ENCODE measurements around the gene PTCSC3.

The PTCSC3 gene

GRCh38 chr14:36214476-36215216 is 38.1 kb upstream of the PTCSC3 start:
- Histone ChIP-seq H3K36me3 (ENCODE audit: control insufficient read depth, insufficient read depth, low read length) (no peaks in the 10 kb centered on the region), H3K27me3 (replicated peaks; ENCODE audit: control insufficient read depth, insufficient read depth, low read length, poor library complexity, severe bottlenecking) (no peaks in the 10 kb centered on the region), H3K27ac (ENCODE audit: insufficient read depth, low read length, poor library complexity, severe bottlenecking) (no peak overlapping the region), H3K4me1 (ENCODE audit: control insufficient read depth, insufficient read depth, low read length, poor library complexity, severe bottlenecking) (no peaks in the 10 kb centered on the region), H3K9me3 (ENCODE audit: control insufficient read depth, low read length) (no peaks in the 10 kb centered on the region), H3K4me3 (ENCODE audit: insufficient read depth, low read depth, low read length, poor library complexity, severe bottlenecking) (no peak overlapping the region)
- DNase-seq, result no peak

- H3K27ac ChIP-seq (ENCODE audit: insufficient read depth, low read length, poor library complexity, severe bottlenecking), result no peak overlapping the region
- H3K9me3 ChIP-seq (ENCODE audit: control insufficient read depth, low read length), result no peaks in the 10 kb centered on the region
- no peak overlapping the region for H3K4me3 ChIP-seq (ENCODE audit: insufficient read depth, low read depth, low read length, poor library complexity, severe bottlenecking)
- H3K27me3 ChIP-seq (replicated peaks; ENCODE audit: control insufficient read depth, insufficient read depth, low read length, poor library complexity, severe bottlenecking), result no peaks in the 10 kb centered on the region
- DNase-seq, result no peak
- H3K36me3 ChIP-seq (ENCODE audit: control insufficient read depth, insufficient read depth, low read length), result no peaks in the 10 kb centered on the region
- no peaks in the 10 kb centered on the region for H3K4me1 ChIP-seq (ENCODE audit: control insufficient read depth, insufficient read depth, low read length, poor library complexity, severe bottlenecking)
Observed at GRCh38 chr14:36212987-36213386, 36.5 kb upstream of the PTCSC3 start.

- H3K4me3 ChIP-seq (ENCODE audit: insufficient read depth, low read depth, low read length, poor library complexity, severe bottlenecking), result no peak overlapping the region
- no peaks in the 10 kb centered on the region for H3K4me1 ChIP-seq (ENCODE audit: control insufficient read depth, insufficient read depth, low read length, poor library complexity, severe bottlenecking)
- H3K9me3 ChIP-seq (ENCODE audit: control insufficient read depth, low read length), result no peaks in the 10 kb centered on the region
- H3K36me3 ChIP-seq (ENCODE audit: control insufficient read depth, insufficient read depth, low read length), result no peaks in the 10 kb centered on the region
- no peak for DNase-seq
- H3K27ac ChIP-seq (ENCODE audit: insufficient read depth, low read length, poor library complexity, severe bottlenecking), result no peak overlapping the region
- no peaks in the 10 kb centered on the region for H3K27me3 ChIP-seq (replicated peaks; ENCODE audit: control insufficient read depth, insufficient read depth, low read length, poor library complexity, severe bottlenecking)
Observed at GRCh38 chr14:36212577-36212976, 36.1 kb upstream of the PTCSC3 start.

- Histone ChIP-seq H3K4me1 (ENCODE audit: control insufficient read depth, insufficient read depth, low read length, poor library complexity, severe bottlenecking) (no peaks in the 10 kb centered on the region), H3K27me3 (replicated peaks; ENCODE audit: control insufficient read depth, insufficient read depth, low read length, poor library complexity, severe bottlenecking) (no peaks in the 10 kb centered on the region), H3K4me3 (ENCODE audit: insufficient read depth, low read depth, low read length, poor library complexity, severe bottlenecking) (no peak overlapping the region), H3K9me3 (ENCODE audit: control insufficient read depth, low read length) (no peaks in the 10 kb centered on the region), H3K36me3 (ENCODE audit: control insufficient read depth, insufficient read depth, low read length) (no peaks in the 10 kb centered on the region), H3K27ac (ENCODE audit: insufficient read depth, low read length, poor library complexity, severe bottlenecking) (no peak overlapping the region)
- DNase-seq, result no peak
Observed at GRCh38 chr14:36208690-36209278, 32.3 kb upstream of the PTCSC3 start.

GRCh38 chr14:36207500-36207899 is 31.0 kb upstream of the PTCSC3 start:
- Histone ChIP-seq H3K27me3 (replicated peaks; ENCODE audit: control insufficient read depth, insufficient read depth, low read length, poor library complexity, severe bottlenecking) (no peaks in the 10 kb centered on the region), H3K4me3 (ENCODE audit: insufficient read depth, low read depth, low read length, poor library complexity, severe bottlenecking) (no peak overlapping the region), H3K4me1 (ENCODE audit: control insufficient read depth, insufficient read depth, low read length, poor library complexity, severe bottlenecking) (no peaks in the 10 kb centered on the region), H3K36me3 (ENCODE audit: control insufficient read depth, insufficient read depth, low read length) (no peaks in the 10 kb centered on the region), H3K9me3 (ENCODE audit: control insufficient read depth, low read length) (no peaks in the 10 kb centered on the region), H3K27ac (ENCODE audit: insufficient read depth, low read length, poor library complexity, severe bottlenecking) (no peak overlapping the region)
- DNase-seq, result no peak

- Histone ChIP-seq H3K27me3 (replicated peaks; ENCODE audit: control insufficient read depth, insufficient read depth, low read length, poor library complexity, severe bottlenecking) (no peaks in the 10 kb centered on the region), H3K4me1 (ENCODE audit: control insufficient read depth, insufficient read depth, low read length, poor library complexity, severe bottlenecking) (no peaks in the 10 kb centered on the region), H3K36me3 (ENCODE audit: control insufficient read depth, insufficient read depth, low read length) (no peaks in the 10 kb centered on the region), H3K27ac (ENCODE audit: insufficient read depth, low read length, poor library complexity, severe bottlenecking) (no peak overlapping the region), H3K4me3 (ENCODE audit: insufficient read depth, low read depth, low read length, poor library complexity, severe bottlenecking) (no peak overlapping the region), H3K9me3 (ENCODE audit: control insufficient read depth, low read length) (no peaks in the 10 kb centered on the region)
- no peak for DNase-seq
Observed at GRCh38 chr14:36204461-36205073, 28.0 kb upstream of the PTCSC3 start.

- no peak overlapping the region for H3K27ac ChIP-seq (ENCODE audit: insufficient read depth, low read length, poor library complexity, severe bottlenecking)
- H3K4me3 ChIP-seq (ENCODE audit: insufficient read depth, low read depth, low read length, poor library complexity, severe bottlenecking), result no peak overlapping the region
- H3K27me3 ChIP-seq (replicated peaks; ENCODE audit: control insufficient read depth, insufficient read depth, low read length, poor library complexity, severe bottlenecking), result no peaks in the 10 kb centered on the region
- no peaks in the 10 kb centered on the region for H3K4me1 ChIP-seq (ENCODE audit: control insufficient read depth, insufficient read depth, low read length, poor library complexity, severe bottlenecking)
- H3K9me3 ChIP-seq (ENCODE audit: control insufficient read depth, low read length), result no peaks in the 10 kb centered on the region
- no peak for DNase-seq
- no peaks in the 10 kb centered on the region for H3K36me3 ChIP-seq (ENCODE audit: control insufficient read depth, insufficient read depth, low read length)
Observed at GRCh38 chr14:36198378-36198777, 21.9 kb upstream of the PTCSC3 start.

GRCh38 chr14:36194663-36195062 is 18.1 kb upstream of the PTCSC3 start:
- no peak overlapping the region for H3K27ac ChIP-seq (ENCODE audit: insufficient read depth, low read length, poor library complexity, severe bottlenecking)
- DNase-seq, result no peak
- H3K4me1 ChIP-seq (ENCODE audit: control insufficient read depth, insufficient read depth, low read length, poor library complexity, severe bottlenecking), result no peaks in the 10 kb centered on the region
- H3K9me3 ChIP-seq (ENCODE audit: control insufficient read depth, low read length), result no peaks in the 10 kb centered on the region
- no peaks in the 10 kb centered on the region for H3K27me3 ChIP-seq (replicated peaks; ENCODE audit: control insufficient read depth, insufficient read depth, low read length, poor library complexity, severe bottlenecking)
- no peak overlapping the region for H3K4me3 ChIP-seq (ENCODE audit: insufficient read depth, low read depth, low read length, poor library complexity, severe bottlenecking)
- H3K36me3 ChIP-seq (ENCODE audit: control insufficient read depth, insufficient read depth, low read length), result no peaks in the 10 kb centered on the region

- H3K27me3 ChIP-seq (replicated peaks; ENCODE audit: control insufficient read depth, insufficient read depth, low read length, poor library complexity, severe bottlenecking), result no peaks in the 10 kb centered on the region
- no peaks in the 10 kb centered on the region for H3K4me1 ChIP-seq (ENCODE audit: control insufficient read depth, insufficient read depth, low read length, poor library complexity, severe bottlenecking)
Observed at GRCh38 chr14:36192530-36192929, 16.0 kb upstream of the PTCSC3 start.

GRCh38 chr14:36183402-36183801 is 6.9 kb upstream of the PTCSC3 start:
- H3K36me3 ChIP-seq (ENCODE audit: control insufficient read depth, insufficient read depth, low read length), result no peaks in the 10 kb centered on the region
- no peak for DNase-seq
- H3K27me3 ChIP-seq (replicated peaks; ENCODE audit: control insufficient read depth, insufficient read depth, low read length, poor library complexity, severe bottlenecking), result no peaks in the 10 kb centered on the region
- H3K27ac ChIP-seq (ENCODE audit: insufficient read depth, low read length, poor library complexity, severe bottlenecking), result no peak overlapping the region
- no peaks in the 10 kb centered on the region for H3K9me3 ChIP-seq (ENCODE audit: control insufficient read depth, low read length)
- H3K4me3 ChIP-seq (ENCODE audit: insufficient read depth, low read depth, low read length, poor library complexity, severe bottlenecking), result no peak overlapping the region
- H3K4me1 ChIP-seq (ENCODE audit: control insufficient read depth, insufficient read depth, low read length, poor library complexity, severe bottlenecking), result no peaks in the 10 kb centered on the region

More at GRCh38 chr14:36192530-36192929, 16.0 kb upstream of the PTCSC3 start:
- no peaks in the 10 kb centered on the region for H3K36me3 ChIP-seq (ENCODE audit: control insufficient read depth, insufficient read depth, low read length)
- no peaks in the 10 kb centered on the region for H3K9me3 ChIP-seq (ENCODE audit: control insufficient read depth, low read length)
- no peak overlapping the region for H3K4me3 ChIP-seq (ENCODE audit: insufficient read depth, low read depth, low read length, poor library complexity, severe bottlenecking)
- no peak for DNase-seq
- H3K27ac ChIP-seq (ENCODE audit: insufficient read depth, low read length, poor library complexity, severe bottlenecking), result no peak overlapping the region
